ENCODE results near the gene TFF2.

TFF2 gene

DNA sequence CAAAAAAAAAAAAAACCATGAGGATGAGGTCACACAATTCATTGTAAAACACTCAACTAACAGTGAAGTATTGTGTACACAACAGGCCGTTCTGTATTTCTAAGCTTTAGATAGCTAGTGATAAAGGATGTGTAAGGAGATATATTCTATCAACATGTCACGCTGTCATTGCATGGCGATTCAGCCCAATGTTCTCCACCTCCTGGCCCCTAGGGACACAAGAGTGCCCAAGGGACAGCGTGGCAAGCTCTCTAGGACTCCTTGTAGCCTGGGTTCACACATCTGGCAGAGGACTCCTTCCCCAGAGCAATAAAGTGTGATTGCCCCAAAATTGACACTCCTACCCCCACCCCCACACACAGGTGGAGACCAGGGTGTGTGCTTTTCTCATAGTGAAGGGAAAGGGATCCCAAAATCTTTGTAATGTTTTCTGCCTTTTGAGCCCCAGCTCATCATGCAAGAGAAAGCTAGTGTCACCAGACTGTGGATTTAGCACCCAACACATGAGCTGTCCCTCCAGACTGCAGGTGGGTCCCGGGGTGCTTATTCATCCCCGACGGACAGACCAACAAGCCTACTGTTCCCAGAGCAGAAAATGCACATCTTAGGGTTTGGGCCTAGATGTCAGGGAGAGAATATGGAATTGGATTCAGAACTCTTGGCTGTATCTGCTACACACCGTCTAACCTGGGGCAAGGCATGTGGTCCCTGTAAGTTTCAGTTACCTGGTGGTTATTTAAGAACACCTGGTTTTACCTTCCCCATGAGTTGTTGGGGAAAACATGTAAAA, 33.6 kb upstream of the TFF2 start:
- no peak for DNase-seq (ENCODE audit: low spot score)
- no CpG with 5 or more reads among the region's 8 CpGs for WGBS, 2 donors (ENCODE audit: extremely low coverage in 2 of 2, insufficient read length in 2 of 2, insufficient replicate concordance in 1 of 2)

DNA sequence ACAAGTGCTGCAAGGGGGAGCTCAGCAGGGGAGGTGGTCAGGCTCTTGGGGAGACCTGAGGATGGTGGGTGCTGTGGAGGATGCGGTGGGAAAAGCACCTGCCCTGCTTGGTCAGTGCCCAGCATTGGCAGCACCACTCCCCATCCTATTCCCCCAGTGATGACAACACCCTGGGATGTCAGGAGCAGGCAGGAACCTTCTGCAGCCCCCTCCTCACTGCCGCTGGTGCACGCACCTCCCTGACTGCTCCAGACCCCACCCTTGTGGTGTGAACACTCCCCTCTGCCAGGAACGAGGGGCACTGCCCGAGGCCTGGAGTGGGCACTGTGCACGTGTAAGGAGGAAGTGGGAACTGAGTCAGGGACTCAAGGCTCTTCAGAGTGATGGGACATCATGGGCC, 32.5 kb upstream of the TFF2 start:
- no peak overlapping the region for H2BK15ac ChIP-seq (ENCODE audit: low read length)
- H3K23ac ChIP-seq (ENCODE audit: low read depth, low read length, poor library complexity), result peak overlapping the region; percentile 1
- no CpG with 5 or more reads among the region's 6 CpGs for WGBS, 2 donors (ENCODE audit: extremely low coverage in 2 of 2, insufficient read length in 2 of 2, insufficient replicate concordance in 1 of 2)
- H3K9me3 ChIP-seq (replicated peaks in 1 of 2; ENCODE audit: control insufficient read depth in 2 of 2, insufficient read depth in 1 of 2, low read depth in 1 of 2, low read length in 2 of 2), result peaks cover 0 to 2% of the 10 kb centered on the region in 2 donors
- peak overlapping the region; percentile 57 for H2AK5ac ChIP-seq (ENCODE audit: low read depth, low read length)
- H3K36me3 ChIP-seq (replicated peaks in 1 of 2; ENCODE audit: control insufficient read depth in 2 of 2, insufficient read depth in 2 of 2, low read length in 2 of 2), result no peaks in the 10 kb centered on the region
- H4K91ac ChIP-seq (ENCODE audit: low read depth, low read length, poor library complexity), result peak overlapping the region; percentile 65
- H2AFZ ChIP-seq (ENCODE audit: low read length), result no peak overlapping the region
- H3K9ac ChIP-seq (ENCODE audit: low read depth, low read length, poor library complexity), result peak overlapping the region; percentile 47
- no peaks in the 10 kb centered on the region for H3K27me3 ChIP-seq (ENCODE audit: control insufficient read depth in 3 of 3, insufficient read depth in 3 of 3, low read depth in 1 of 3, low read length in 3 of 3)
- H3K4ac ChIP-seq (ENCODE audit: low read length), result no peak overlapping the region
- no peak overlapping the region for H3K4me3 ChIP-seq (ENCODE audit: low read length in 2 of 2)
- H3K4me1 ChIP-seq (ENCODE audit: control insufficient read depth in 2 of 2, insufficient read depth in 1 of 2, low read depth in 1 of 2, low read length in 2 of 2), result no peaks in the 10 kb centered on the region
- H2BK12ac ChIP-seq (ENCODE audit: low read length), result no peak overlapping the region
- no peak for DNase-seq (ENCODE audit: low spot score)
- H2BK5ac ChIP-seq (ENCODE audit: low read length), result peak overlapping the region; percentile 20
- H3K18ac ChIP-seq (ENCODE audit: low read length), result peak overlapping the region; percentile 78
- H2BK120ac ChIP-seq (ENCODE audit: low read depth, low read length), result no peak overlapping the region
- H3K4me2 ChIP-seq (ENCODE audit: insufficient read depth, low read length, poor library complexity, severe bottlenecking), result no peak overlapping the region
- H4K8ac ChIP-seq (ENCODE audit: low read depth, low read length), result no peak overlapping the region
- H3K27ac ChIP-seq (replicated peaks; ENCODE audit: low read length), result no peak overlapping the region
- no peaks in the 10 kb centered on the region for H3K79me1 ChIP-seq (ENCODE audit: low read depth, low read length)
- H3K14ac ChIP-seq (ENCODE audit: low read length), result peak overlapping the region; percentile 42

More for the DNA sequence above, 33.6 kb upstream of the TFF2 start:
- Histone ChIP-seq H3K36me3 (replicated peaks in 1 of 2; ENCODE audit: control insufficient read depth in 2 of 2, insufficient read depth in 2 of 2, low read length in 2 of 2) (no peaks in the 10 kb centered on the region), H3K4me2 (ENCODE audit: insufficient read depth, low read length, poor library complexity, severe bottlenecking) (no peak overlapping the region), H3K27ac (replicated peaks; ENCODE audit: low read length) (no peak overlapping the region), H2BK5ac (ENCODE audit: low read length) (no peak overlapping the region), H4K91ac (ENCODE audit: low read depth, low read length, poor library complexity) (no peak overlapping the region), H3K23ac (ENCODE audit: low read depth, low read length, poor library complexity) (no peak overlapping the region), H2BK12ac (ENCODE audit: low read length) (no peak overlapping the region), H3K27me3 (ENCODE audit: control insufficient read depth in 3 of 3, insufficient read depth in 3 of 3, low read depth in 1 of 3, low read length in 3 of 3) (no peaks in the 10 kb centered on the region), H3K18ac (ENCODE audit: low read length) (peak overlapping the region; percentile 41), H2AK5ac (ENCODE audit: low read depth, low read length) (no peak overlapping the region), H3K79me1 (ENCODE audit: low read depth, low read length) (no peaks in the 10 kb centered on the region), H3K14ac (ENCODE audit: low read length) (no peak overlapping the region), H2AFZ (ENCODE audit: low read length) (no peak overlapping the region), H3K9me3 (replicated peaks in 1 of 2; ENCODE audit: control insufficient read depth in 2 of 2, insufficient read depth in 1 of 2, low read depth in 1 of 2, low read length in 2 of 2) (peaks cover 0 to 2% of the 10 kb centered on the region in 2 donors), H3K9ac (ENCODE audit: low read depth, low read length, poor library complexity) (no peak overlapping the region), H2BK15ac (ENCODE audit: low read length) (no peak overlapping the region), H3K4ac (ENCODE audit: low read length) (no peak overlapping the region), H4K8ac (ENCODE audit: low read depth, low read length) (no peak overlapping the region), H3K4me3 (ENCODE audit: low read length in 2 of 2) (no peak overlapping the region), H3K4me1 (ENCODE audit: control insufficient read depth in 2 of 2, insufficient read depth in 1 of 2, low read depth in 1 of 2, low read length in 2 of 2) (peaks cover 0 to 7% of the 10 kb centered on the region in 2 donors), H2BK120ac (ENCODE audit: low read depth, low read length) (no peak overlapping the region)

DNA sequence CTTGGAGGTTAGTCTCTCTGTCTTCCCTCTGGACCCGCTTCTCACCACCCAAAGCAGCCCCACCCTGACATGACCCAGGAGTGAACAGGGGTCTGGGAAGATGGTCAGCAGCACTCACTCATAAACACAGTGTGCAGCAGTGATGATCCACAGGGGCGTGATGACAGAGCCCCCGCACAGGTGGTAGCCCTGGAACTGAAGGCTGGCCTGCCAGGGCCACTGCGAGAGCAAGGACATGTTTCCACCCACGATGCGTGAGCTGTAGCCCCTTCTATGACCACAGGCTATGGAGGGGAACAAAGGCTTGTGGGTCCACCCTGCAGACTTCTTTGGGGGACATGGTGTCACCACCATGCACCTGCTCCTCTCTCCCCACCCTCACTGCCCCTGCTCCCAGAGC, 32.1 kb upstream of the TFF2 start:
- peak overlapping the region; percentile 1 for H3K23ac ChIP-seq (ENCODE audit: low read depth, low read length, poor library complexity)
- H4K8ac ChIP-seq (ENCODE audit: low read depth, low read length), result no peak overlapping the region
- no peak overlapping the region for H2AFZ ChIP-seq (ENCODE audit: low read length)
- no peaks in the 10 kb centered on the region for H3K36me3 ChIP-seq (replicated peaks in 1 of 2; ENCODE audit: control insufficient read depth in 2 of 2, insufficient read depth in 2 of 2, low read length in 2 of 2)
- whole genome bisulfite sequencing, 2 donors (ENCODE audit: extremely low coverage in 2 of 2, insufficient read length in 2 of 2, insufficient replicate concordance in 1 of 2), result no CpG with 5 or more reads among the region's 6 CpGs
- H3K9me3 ChIP-seq (replicated peaks in 1 of 2; ENCODE audit: control insufficient read depth in 2 of 2, insufficient read depth in 1 of 2, low read depth in 1 of 2, low read length in 2 of 2), result no peaks in the 10 kb centered on the region
- H3K79me1 ChIP-seq (ENCODE audit: low read depth, low read length), result no peaks in the 10 kb centered on the region
- no peak overlapping the region for H3K4me3 ChIP-seq (ENCODE audit: low read length in 2 of 2)
- peak overlapping the region; percentile 20 for H2BK5ac ChIP-seq (ENCODE audit: low read length)
- H3K9ac ChIP-seq (ENCODE audit: low read depth, low read length, poor library complexity), result no peak overlapping the region
- H3K27me3 ChIP-seq (ENCODE audit: control insufficient read depth in 3 of 3, insufficient read depth in 3 of 3, low read depth in 1 of 3, low read length in 3 of 3), result no peaks in the 10 kb centered on the region
- H2BK120ac ChIP-seq (ENCODE audit: low read depth, low read length), result no peak overlapping the region
- H4K91ac ChIP-seq (ENCODE audit: low read depth, low read length, poor library complexity), result no peak overlapping the region
- H2BK15ac ChIP-seq (ENCODE audit: low read length), result no peak overlapping the region
- H3K18ac ChIP-seq (ENCODE audit: low read length), result peak overlapping the region; percentile 78
- no peak overlapping the region for H2BK12ac ChIP-seq (ENCODE audit: low read length)
- H3K27ac ChIP-seq (replicated peaks; ENCODE audit: low read length), result no peak overlapping the region
- H3K4me2 ChIP-seq (ENCODE audit: insufficient read depth, low read length, poor library complexity, severe bottlenecking), result no peak overlapping the region
- H3K4me1 ChIP-seq (ENCODE audit: control insufficient read depth in 2 of 2, insufficient read depth in 1 of 2, low read depth in 1 of 2, low read length in 2 of 2), result no peaks in the 10 kb centered on the region
- peak overlapping the region; percentile 57 for H2AK5ac ChIP-seq (ENCODE audit: low read depth, low read length)
- DNase-seq (ENCODE audit: low spot score), result no peak
- H3K4ac ChIP-seq (ENCODE audit: low read length), result no peak overlapping the region
- no peak overlapping the region for H3K14ac ChIP-seq (ENCODE audit: low read length)

DNA sequence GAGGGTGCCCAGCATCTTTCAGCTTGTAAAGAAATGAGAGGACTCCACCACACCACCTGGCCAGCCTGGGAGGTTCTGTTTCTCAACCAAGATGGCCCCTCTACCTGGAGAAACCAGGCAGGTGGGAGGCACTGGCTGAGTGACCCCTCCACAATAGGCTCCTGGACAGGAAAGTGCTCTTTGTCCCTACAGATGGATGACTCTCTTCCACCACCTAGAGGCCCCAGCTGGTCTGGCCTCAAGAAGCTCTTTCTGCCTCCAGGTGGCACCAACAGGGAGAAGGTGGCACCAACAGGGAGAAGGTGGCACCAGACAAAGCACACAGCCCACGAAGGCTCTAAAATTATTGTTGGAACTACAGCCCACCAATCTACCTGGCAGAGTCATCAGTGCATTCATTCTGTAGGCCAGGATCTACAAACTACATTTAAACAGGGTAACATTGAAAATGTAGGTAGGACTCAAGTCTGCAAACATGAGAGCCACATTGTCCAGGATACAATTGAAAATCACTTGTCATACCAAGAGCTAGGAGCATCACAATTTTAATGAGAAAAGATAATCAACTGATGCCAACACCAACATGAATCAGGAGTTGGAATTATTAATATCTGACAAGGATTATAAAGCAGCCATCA, 30.7 kb upstream of the TFF2 start:
- DNase-seq (ENCODE audit: low spot score), result no peak
- no peak overlapping the region for H3K18ac ChIP-seq (ENCODE audit: low read length)
- H2BK12ac ChIP-seq (ENCODE audit: low read length), result no peak overlapping the region
- H3K4me3 ChIP-seq (ENCODE audit: low read length in 2 of 2), result no peak overlapping the region
- H4K91ac ChIP-seq (ENCODE audit: low read depth, low read length, poor library complexity), result no peak overlapping the region
- H3K23ac ChIP-seq (ENCODE audit: low read depth, low read length, poor library complexity), result no peak overlapping the region
- H3K36me3 ChIP-seq (replicated peaks in 1 of 2; ENCODE audit: control insufficient read depth in 2 of 2, insufficient read depth in 2 of 2, low read length in 2 of 2), result no peaks in the 10 kb centered on the region
- H3K9me3 ChIP-seq (replicated peaks in 1 of 2; ENCODE audit: control insufficient read depth in 2 of 2, insufficient read depth in 1 of 2, low read depth in 1 of 2, low read length in 2 of 2), result no peaks in the 10 kb centered on the region
- H4K8ac ChIP-seq (ENCODE audit: low read depth, low read length), result no peak overlapping the region
- H3K27me3 ChIP-seq (ENCODE audit: control insufficient read depth in 3 of 3, insufficient read depth in 3 of 3, low read depth in 1 of 3, low read length in 3 of 3), result peaks cover 0 to 2% (median 0%) of the 10 kb centered on the region in 3 experiments
- H3K9ac ChIP-seq (ENCODE audit: low read depth, low read length, poor library complexity), result no peak overlapping the region
- no peak overlapping the region for H2BK15ac ChIP-seq (ENCODE audit: low read length)
- no peaks in the 10 kb centered on the region for H3K79me1 ChIP-seq (ENCODE audit: low read depth, low read length)
- H3K14ac ChIP-seq (ENCODE audit: low read length), result no peak overlapping the region
- no peaks in the 10 kb centered on the region for H3K4me1 ChIP-seq (ENCODE audit: control insufficient read depth in 2 of 2, insufficient read depth in 1 of 2, low read depth in 1 of 2, low read length in 2 of 2)
- WGBS, 2 donors (ENCODE audit: extremely low coverage in 2 of 2, insufficient read length in 2 of 2, insufficient replicate concordance in 1 of 2), result no CpG with 5 or more reads among the region's 1 CpG
- H2BK5ac ChIP-seq (ENCODE audit: low read length), result no peak overlapping the region
- no peak overlapping the region for H2AFZ ChIP-seq (ENCODE audit: low read length)
- no peak overlapping the region for H2BK120ac ChIP-seq (ENCODE audit: low read depth, low read length)
- no peak overlapping the region for H3K27ac ChIP-seq (replicated peaks; ENCODE audit: low read length)
- H3K4ac ChIP-seq (ENCODE audit: low read length), result no peak overlapping the region
- H2AK5ac ChIP-seq (ENCODE audit: low read depth, low read length), result no peak overlapping the region
- no peak overlapping the region for H3K4me2 ChIP-seq (ENCODE audit: insufficient read depth, low read length, poor library complexity, severe bottlenecking)

Data from neuronal stem cell (in vitro differentiated cells).